ENCODE data around the gene PSD4.
A peak's percentile ranks its signal among the peaks of the same experiment; 100 is the strongest.

Gene PSD4

GRCh38 chr2:113144259-113144658 lies 29.5 kb upstream of the PSD4 start:
- DNase-seq: no peak

GRCh38 chr2:113148606-113149552 lies 24.9 kb upstream of the PSD4 start:
- DNase-seq: no peak

GRCh38 chr2:113149553-113150257 lies 24.1 kb upstream of the PSD4 start:
- no peak for DNase-seq

GRCh38 chr2:113150258-113150601 lies 23.5 kb upstream of the PSD4 start:
- DNase-seq: no peak

GRCh38 chr2:113155331-113155730 lies 18.4 kb upstream of the PSD4 start:
- no peak for DNase-seq

GRCh38 chr2:113156278-113157117 lies 17.3 kb upstream of the PSD4 start:
- DNase-seq: peak in 1 of 2 experiments; percentile 38

GRCh38 chr2:113157118-113157896 lies 16.5 kb upstream of the PSD4 start:
- DNase-seq: peak; percentile 64

- no peak for DNase-seq
These were observed 15.6 kb upstream of the PSD4 start for GRCh38 chr2:113157897-113158753.

- DNase-seq: no peak
These were observed 14.8 kb upstream of the PSD4 start for GRCh38 chr2:113158884-113159553.

- no peak for DNase-seq
These were observed 13.5 kb upstream of the PSD4 start for GRCh38 chr2:113160248-113160647.

- no peak for DNase-seq
These were observed 12.8 kb upstream of the PSD4 start for GRCh38 chr2:113160962-113161361.

- DNase-seq: no peak
These were observed 11.6 kb upstream of the PSD4 start for GRCh38 chr2:113162173-113162572.

- DNase-seq: no peak
These were observed 10.9 kb upstream of the PSD4 start for GRCh38 chr2:113162869-113163268.

- no peak for DNase-seq
These were observed 9.4 kb upstream of the PSD4 start for GRCh38 chr2:113164215-113164929.

GRCh38 chr2:113164930-113165585 lies 8.7 kb upstream of the PSD4 start:
- DNase-seq: no peak

GRCh38 chr2:113166187-113166645 lies 7.6 kb upstream of the PSD4 start:
- DNase-seq: no peak

GRCh38 chr2:113167115-113167932 lies 6.4 kb upstream of the PSD4 start:
- DNase-seq: peak; percentile 55 to 63

GRCh38 chr2:113167962-113168340 lies 5.8 kb upstream of the PSD4 start:
- DNase-seq: no peak
